Right atrium auricular region (tissue), 2 donors: ENCODE data around the gene MYO15B. TPM values are rescaled to one million over a fixed set of nuclear protein-coding genes. Genes with fewer than 3 reads are reported as not detected.

Source experiments
- DNase-seq: peaks from one replicate; pipeline ENCODE4 v3.0.0-alpha.2; 2019; ENCODE audit warnings: low spot score
- H3K27ac ChIP-seq, 2 donors: fragments of 200-600 bp; sonication (generic); 1 replicate in 1 of 2; 2 replicates in 1 of 2; pipeline ENCODE4 v1.5.1; 2016 to 2019
- H3K27me3 ChIP-seq, 2 donors: fragments of 200-600 bp; sonication (generic); one replicate each; pipeline versions ENCODE4 v1.5.1 to v1.6.0; 2017 to 2019
- H3K36me3 ChIP-seq: fragments of 200-600 bp; sonication (generic); one replicate; pipeline ENCODE4 v1.5.1; 2016
- H3K4me1 ChIP-seq, 2 donors: fragments of 200-600 bp; sonication (generic); one replicate each; pipeline versions ENCODE4 v1.5.1 to v1.6.0; 2017 to 2019
- H3K4me3 ChIP-seq, 2 donors: fragments of 200-600 bp; sonication (generic); 1 replicate in 1 of 2; 2 replicates in 1 of 2; pipeline ENCODE4 v1.5.1; 2017 to 2019; ENCODE audit warnings: mild to moderate bottlenecking in 1 of 2, moderate library complexity in 1 of 2
- H3K9me3 ChIP-seq, 2 donors: fragments of 200-600 bp; sonication (generic); one replicate each; pipeline ENCODE4 v1.5.1; 2019
- total RNA-seq, 2 donors: library from RNA; depleted of rRNA; stranded (reverse); fragments of >200 nt; gene quantifications; one replicate each; pipeline ENCODE4 v1.1.0, GENCODE V29; 2016
- TF ChIP-seq, protein P1 (sequence below), 2 donors: fragments of 200-600 bp; sonication (generic); IDR thresholded peaks; one replicate each; pipeline ENCODE4 v1.5.1; 2019; ENCODE audit warnings: antibody characterized with exemption in 2 of 2

The MYO15B gene
- total RNA-seq, 2 donors from 2014 or later = 29.3 to 34.3 TPM

DNA sequence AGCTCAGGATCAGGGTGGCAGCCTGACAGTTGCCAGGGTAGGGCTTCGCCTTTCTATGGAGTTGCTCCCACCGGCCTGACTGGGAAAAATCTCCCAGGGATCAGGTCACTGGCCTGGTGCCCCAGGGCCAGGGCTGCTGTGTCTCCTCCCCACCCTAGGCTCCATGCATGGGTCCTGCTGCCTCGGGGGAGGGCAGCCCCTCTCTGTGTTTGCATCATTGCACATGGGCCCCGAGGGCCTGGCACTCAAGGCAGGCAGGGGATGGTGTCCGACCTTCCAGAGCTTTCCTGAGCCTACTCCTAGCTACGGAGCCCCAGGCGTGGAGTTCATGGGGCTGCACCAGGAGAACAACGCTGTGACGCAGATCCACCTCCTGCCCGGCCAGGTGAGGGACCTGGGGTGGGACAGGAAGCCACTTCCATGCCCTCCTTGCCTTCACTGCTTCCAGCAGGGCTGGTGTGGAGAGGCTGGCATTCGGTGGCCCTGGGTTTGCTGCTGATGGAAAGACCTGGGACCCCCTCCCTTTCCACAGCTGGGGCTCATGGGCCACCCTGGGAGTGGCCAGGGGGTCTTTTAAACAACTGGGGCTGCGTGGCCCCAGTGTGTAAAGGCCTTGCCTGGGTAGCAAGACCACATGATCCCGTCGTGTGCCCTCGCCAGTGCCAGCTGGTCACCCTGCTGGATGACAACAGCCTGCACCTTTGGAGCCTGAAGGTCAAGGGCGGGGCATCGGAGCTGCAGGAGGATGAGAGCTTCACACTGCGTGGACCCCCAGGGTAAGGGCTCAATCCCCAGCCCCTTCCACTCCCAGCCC lies 29.5 kb upstream of the MYO15B start:
- Histone ChIP-seq H3K9me3 (no peaks in the 10 kb centered on the region), H3K27ac (no peak overlapping the region), H3K4me1 (peaks cover 0 to 15% of the 10 kb centered on the region in 2 donors), H3K4me3 (no peak overlapping the region), H3K36me3 (peaks cover 2% of the 10 kb centered on the region), H3K27me3 (no peaks in the 10 kb centered on the region)
- TF ChIP-seq, protein P1, sequence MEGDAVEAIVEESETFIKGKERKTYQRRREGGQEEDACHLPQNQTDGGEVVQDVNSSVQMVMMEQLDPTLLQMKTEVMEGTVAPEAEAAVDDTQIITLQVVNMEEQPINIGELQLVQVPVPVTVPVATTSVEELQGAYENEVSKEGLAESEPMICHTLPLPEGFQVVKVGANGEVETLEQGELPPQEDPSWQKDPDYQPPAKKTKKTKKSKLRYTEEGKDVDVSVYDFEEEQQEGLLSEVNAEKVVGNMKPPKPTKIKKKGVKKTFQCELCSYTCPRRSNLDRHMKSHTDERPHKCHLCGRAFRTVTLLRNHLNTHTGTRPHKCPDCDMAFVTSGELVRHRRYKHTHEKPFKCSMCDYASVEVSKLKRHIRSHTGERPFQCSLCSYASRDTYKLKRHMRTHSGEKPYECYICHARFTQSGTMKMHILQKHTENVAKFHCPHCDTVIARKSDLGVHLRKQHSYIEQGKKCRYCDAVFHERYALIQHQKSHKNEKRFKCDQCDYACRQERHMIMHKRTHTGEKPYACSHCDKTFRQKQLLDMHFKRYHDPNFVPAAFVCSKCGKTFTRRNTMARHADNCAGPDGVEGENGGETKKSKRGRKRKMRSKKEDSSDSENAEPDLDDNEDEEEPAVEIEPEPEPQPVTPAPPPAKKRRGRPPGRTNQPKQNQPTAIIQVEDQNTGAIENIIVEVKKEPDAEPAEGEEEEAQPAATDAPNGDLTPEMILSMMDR (IDR thresholded peaks at IDR 0.05) = no peak
- no peak for DNase-seq

GRCh38 chr17:75558666-75559530 lies 28.7 kb upstream of the MYO15B start:
- H3K9me3 ChIP-seq = no peaks in the 10 kb centered on the region
- TF ChIP-seq, protein P1 (IDR thresholded peaks at IDR 0.05) = no peak

GRCh38 chr17:75559958-75560533 lies 27.6 kb upstream of the MYO15B start:
- no peaks in the 10 kb centered on the region for H3K9me3 ChIP-seq
- DNase-seq = no peak
- TF ChIP-seq, protein P1 (IDR thresholded peaks at IDR 0.05) = no peak
- peaks cover 20% of the 10 kb centered on the region for H3K36me3 ChIP-seq
- H3K27ac ChIP-seq = no peak overlapping the region
- no peak overlapping the region for H3K4me3 ChIP-seq
- H3K4me1 ChIP-seq = peaks cover 0 to 10% of the 10 kb centered on the region in 2 donors
- no peaks in the 10 kb centered on the region for H3K27me3 ChIP-seq

More at GRCh38 chr17:75558666-75559530, 28.7 kb upstream of the MYO15B start:
- no peak overlapping the region for H3K4me3 ChIP-seq
- DNase-seq = no peak
- no peaks in the 10 kb centered on the region for H3K27me3 ChIP-seq
- peaks cover 11% of the 10 kb centered on the region for H3K36me3 ChIP-seq
- H3K4me1 ChIP-seq = peaks cover 0 to 10% of the 10 kb centered on the region in 2 donors
- H3K27ac ChIP-seq = no peak overlapping the region

GRCh38 chr17:75561927-75562603 lies 25.5 kb upstream of the MYO15B start:
- no peak overlapping the region for H3K27ac ChIP-seq
- H3K27me3 ChIP-seq = no peaks in the 10 kb centered on the region
- TF ChIP-seq, protein P1 (IDR thresholded peaks at IDR 0.05) = no peak
- no peak overlapping the region for H3K4me3 ChIP-seq
- H3K9me3 ChIP-seq = no peaks in the 10 kb centered on the region
- DNase-seq = no peak
- H3K36me3 ChIP-seq = peaks cover 20% of the 10 kb centered on the region
- peaks cover 0 to 9% of the 10 kb centered on the region in 2 donors for H3K4me1 ChIP-seq

GRCh38 chr17:75563063-75563758 lies 24.4 kb upstream of the MYO15B start:
- Histone ChIP-seq H3K4me1 (no peaks in the 10 kb centered on the region), H3K27ac (no peak overlapping the region), H3K27me3 (no peaks in the 10 kb centered on the region), H3K9me3 (no peaks in the 10 kb centered on the region), H3K36me3 (peaks cover 20% of the 10 kb centered on the region), H3K4me3 (no peak overlapping the region)
- no peak for DNase-seq
- TF ChIP-seq, protein P1 (IDR thresholded peaks at IDR 0.05) = no peak
